Activated gamma-delta T cell (primary cell): ENCODE measurements around the gene CCDC167.

Experiments
- DNase-seq: peaks from one replicate; lab custom pipeline; 2025; lab: John Stamatoyannopoulos, UW
- total RNA-seq, 2 donors: gene quantifications; one replicate each; lab custom pipeline; 2026; lab: John Stamatoyannopoulos, UW

Gene CCDC167
- total RNA-seq: 10.0 to 10.3 reads per million in 2 donors

DNA sequence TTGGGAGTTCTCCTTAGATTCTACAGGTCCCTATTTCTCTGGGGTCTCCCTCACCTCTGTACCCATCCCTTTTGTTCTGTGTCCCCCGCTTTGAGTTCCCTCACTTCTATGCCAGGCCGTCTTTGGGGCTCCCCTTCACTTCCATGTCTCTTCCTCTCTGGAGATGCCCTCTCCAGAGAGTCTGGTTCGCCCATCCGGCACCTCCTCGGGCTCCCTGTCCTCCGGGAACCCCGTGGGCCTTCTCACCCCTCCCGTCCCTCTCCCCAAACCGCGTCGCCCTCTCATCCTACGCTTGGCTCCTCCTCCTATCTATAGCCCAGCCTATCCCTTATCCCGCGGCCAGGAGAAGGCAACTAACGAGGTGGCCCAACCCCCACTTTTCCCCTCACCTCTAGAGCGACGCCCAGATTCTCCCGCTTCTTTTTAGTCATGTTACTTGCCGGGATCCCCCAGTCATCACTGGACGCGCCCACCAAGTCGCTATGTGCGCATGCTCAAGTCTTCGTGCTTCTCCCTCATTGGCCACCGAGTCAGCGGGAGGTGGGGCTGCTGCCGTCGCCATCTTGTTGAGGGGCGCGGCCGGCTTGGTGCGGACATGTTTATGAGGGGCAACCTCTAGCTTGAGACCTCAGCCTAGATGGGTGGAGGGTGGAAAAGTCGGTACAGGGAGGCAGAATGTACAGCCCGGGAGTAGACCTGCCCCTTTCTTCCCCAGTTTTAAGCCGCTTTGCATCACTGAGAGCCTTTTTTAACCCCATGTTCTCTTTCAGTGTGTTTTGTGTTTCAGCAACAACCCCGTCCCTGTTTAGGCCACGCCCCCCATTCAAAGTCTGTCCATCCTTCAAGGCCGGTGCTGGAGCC is at the start of gene CCDC167:
Gene CCDC167 (minus strand): TSS at position 461 of the 861 bp plus-strand sequence. CDS start 30 bp downstream, at position 431.
- peak; percentile 80 for DNase-seq

DNA sequence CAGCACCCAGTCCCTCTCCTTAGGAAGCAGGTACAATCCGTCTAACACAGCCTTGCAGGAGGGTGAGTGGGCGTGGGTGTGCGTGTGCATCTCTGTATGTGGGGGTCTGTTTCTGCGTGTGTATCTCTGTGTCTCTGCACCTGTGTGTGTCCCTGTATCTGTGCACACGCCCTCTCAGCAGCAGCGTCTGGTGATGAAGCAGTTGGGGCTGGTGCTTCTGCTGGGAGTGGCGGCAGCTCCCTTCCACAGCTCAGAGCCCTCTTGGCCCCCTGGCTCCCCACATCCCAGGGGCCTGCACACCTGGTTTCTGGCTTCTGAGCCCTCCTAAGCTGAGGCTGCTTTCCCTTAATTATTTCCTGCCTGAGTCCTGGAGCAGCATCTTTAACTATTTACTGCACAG is 49.5 kb upstream of the CCDC167 start:
- no peak for DNase-seq

DNA sequence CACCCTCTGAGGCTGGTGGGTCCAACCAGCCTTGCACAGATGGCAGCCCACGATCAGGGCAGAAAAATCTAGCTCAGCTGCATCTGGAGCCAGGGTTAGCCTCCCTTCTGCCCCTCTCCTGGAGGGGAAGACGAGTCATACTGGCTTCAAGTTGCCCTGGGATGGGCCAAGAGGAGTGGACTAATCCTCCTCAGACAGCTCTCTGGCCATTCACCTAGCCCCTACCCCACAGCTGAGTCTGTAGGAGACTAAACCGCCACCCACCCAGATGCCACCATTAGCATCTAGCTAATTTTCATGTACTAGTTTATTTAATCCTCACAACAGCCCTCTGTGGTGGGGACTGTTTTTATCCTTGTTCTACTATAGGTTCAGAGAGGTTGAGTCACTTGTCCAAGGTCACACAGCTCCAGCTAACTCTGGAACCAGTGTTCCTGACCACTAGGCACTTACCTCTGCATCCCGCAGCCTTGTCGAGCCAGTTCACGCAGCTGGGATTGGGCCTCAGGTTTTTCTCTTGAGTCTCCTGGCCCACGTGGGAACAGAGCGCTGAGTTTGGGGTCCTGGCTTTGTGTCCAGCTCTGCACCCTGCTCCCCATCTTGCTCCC is 48.5 kb upstream of the CCDC167 start:
- DNase-seq: no peak

DNA sequence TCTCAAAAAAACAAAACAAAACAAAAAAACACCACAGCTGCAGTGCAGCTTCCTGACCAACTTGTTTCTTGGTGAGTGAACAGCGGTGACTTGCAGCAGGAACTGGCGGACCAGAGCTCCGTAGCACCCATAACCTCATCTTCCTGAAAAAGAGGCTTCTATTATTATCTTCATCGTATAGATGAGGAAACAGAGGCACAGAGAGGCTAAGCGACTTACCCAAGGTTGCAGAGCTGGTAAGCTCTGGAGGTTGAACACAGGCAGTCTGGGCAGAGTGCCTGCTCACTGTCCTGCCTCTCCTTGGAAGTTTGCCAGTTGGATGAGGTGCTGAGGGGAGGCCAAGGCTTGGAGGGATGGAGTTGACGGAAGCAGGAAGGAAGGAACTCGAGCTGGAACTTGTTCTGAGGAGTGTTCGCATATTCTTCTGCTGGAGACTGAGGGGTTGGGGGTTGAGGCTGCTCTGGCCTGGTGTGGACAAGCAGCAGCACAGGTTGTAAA is 47.9 kb upstream of the CCDC167 start:
- no peak for DNase-seq

DNA sequence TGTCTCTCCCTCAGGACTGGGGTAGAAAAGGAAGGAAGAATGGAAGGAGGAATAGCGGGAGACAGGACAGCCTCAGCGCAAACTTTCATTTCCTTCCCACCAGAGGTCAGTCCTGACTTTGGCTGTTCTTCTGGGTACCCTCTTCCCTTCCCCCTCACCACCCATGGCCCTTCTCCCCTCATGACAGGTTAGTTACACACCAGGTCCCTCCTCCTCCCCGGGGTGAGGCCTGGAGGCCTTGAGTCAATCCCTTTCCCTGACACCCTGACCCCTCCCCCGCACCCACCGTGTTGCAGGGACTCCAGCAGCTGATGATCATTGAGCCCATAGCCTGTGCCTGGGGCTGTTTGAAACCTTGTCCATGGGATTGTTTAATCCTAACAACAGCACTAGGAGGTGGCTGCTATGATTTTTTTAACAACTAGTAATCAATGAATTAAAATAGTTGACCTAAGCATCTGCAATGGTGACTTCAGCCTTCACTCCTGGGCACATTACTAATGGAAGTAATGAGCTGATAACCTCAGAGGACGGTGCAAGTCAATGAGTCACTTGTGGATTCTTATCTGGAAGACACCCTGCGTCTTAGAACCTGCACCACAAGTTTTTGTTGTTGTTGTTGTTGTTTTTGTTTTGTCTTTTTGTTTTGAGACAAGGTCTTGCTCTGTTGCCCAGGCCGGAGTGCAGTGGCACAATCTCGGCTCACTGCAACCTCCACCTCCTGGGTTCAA is 46.6 kb upstream of the CCDC167 start:
- DNase-seq: no peak

DNA sequence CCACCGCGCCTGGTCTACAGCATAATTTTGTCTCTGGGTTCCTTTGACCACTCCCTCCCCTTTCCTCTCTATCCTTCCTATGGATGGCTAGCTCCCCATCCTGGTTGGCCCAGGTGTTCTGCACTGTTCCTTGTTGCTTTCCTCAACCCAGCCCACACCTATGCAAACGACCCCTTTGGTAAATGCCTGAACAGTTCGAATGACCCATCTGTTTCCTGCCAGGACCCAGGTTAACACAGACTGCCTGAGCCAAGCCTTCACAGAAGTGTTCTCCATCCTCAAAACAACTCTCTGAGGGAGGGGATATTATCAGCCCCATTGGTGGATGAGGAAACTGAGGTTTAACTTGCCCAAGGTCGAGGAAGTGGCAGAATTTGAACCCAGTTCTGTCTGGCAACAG is 44.8 kb upstream of the CCDC167 start:
- no peak for DNase-seq

DNA sequence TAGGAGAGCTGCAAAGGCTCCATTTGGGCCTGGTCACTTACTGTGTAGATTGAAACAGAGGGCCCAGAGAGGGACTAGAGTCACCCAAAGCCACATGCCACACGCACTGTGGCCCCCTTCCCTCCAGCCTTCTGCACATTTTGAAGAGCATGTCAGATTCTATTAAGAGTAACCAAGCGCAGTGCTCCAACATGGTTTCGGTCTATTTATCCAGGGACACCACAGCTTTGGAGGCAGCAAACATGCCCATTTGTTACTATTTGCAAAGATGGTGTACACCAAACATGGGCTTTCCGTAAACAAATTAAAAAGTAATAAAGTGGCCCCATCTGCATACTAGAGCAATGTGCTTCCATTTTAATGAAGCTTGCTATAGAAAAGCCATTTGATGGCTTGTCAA is 43.7 kb upstream of the CCDC167 start:
- no peak for DNase-seq

DNA sequence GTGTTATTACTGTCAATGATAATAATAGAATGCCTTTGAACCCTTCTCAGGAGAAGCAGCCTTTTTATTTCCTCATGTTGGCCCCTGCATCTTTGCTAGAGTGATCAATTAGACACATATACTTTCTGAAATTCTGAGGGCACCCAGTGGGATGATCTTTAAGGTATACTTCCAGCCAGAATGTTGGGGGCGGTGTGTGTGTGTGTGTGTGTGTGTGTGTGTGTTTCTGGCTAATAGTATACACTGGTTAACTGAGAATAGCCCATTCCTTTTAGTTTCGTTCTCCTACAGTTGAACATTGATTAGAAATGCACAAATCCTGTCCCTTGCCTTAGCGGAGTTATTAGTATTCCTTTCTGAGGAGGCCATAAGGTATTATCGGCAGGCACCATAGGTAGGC is 41.7 kb upstream of the CCDC167 start:
- no peak for DNase-seq

DNA sequence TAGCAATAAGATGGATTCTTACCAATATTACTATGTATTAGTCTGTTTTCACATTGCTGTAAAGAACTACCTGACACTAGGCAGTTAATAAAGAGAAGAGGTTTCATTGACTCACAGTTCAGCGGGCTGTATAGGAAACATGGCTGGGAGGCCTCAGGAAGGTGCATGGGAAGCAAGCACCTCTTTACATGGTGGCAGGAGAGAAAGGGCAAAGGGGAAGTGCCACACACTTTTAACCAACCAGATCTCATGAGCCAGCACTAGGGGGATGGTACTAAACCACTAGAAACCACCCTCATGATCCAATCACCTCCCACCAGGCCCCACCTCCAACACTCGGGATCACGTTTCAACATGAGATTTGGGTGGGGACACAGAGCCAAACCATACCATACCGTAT is 40.7 kb upstream of the CCDC167 start:
- DNase-seq: no peak

DNA sequence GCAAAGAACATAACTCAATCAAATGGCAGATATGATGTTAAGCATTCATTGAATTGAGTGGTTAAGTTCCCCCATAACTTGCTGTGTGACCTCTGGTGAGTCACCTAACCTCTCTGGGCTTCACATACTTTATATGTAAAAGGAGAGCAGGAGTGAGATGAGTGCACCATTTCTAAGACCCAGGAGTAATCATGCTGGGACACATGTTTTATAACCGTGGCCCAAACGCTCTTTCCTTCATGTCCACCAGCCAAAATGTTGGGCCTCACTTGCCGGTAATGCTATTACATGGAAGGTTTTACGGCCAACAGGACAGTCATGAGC is 40.3 kb upstream of the CCDC167 start:
- no peak for DNase-seq

DNA sequence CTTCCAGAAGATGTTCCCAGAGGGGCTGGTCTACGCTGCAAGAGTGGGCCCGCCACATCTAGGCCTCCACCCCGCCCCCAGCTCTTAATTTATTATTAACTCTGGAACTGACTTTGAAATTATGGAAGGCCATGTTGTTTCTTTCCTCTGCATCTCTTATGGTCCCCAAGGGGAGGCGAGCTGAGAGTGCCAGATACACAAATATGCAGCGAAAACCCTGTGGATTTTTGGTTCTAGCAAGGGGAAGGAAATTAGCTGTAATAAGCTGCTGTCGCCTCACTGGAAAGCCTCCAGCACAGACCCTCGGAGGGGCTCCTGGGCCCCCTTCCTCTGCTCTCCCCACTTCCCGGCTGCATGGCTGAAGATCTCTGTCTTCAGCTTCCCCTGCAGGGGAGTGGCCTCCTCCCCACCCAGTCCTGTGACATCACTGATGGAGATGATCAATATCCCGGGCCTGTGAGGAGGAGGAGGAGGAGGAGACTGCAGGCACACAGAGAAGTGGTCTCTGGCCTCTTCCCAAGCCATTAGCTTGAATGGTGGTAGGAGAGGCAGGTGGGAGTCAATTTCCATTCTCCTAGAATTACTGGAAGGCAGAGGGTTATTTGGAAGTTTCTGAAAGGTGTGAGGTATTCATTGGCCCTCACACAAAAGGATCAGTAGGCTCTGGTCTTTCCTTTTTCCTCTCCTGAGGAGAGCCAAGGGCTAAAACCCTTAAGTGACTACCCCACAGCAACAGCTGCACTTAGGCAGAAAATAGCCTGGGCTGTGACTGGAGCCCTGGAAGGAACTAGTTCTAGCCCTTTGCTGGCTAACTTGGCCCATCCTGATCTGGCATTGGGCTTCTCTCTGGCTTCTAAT is 39.7 kb upstream of the CCDC167 start:
- no peak for DNase-seq

DNA sequence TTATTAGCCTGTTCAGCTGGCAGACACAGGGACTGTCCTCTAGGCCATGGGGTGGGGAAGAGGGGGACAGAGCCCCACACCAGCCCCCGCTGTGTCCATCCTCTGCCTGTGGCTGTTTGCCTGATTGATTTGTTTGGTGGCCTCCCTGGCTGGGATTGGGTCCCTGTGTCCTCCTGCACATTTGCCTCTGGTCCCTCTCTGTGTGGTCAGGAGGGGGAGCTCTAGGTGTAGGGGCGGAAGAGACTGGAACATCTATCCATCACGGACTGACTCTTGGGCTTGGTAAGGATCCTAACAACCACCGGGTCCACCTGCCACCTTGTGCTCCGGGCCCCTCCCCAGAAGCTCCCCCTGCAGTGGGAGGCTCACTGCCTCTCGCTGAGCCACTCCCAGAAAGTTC is 38.4 kb upstream of the CCDC167 start:
- no peak for DNase-seq

DNA sequence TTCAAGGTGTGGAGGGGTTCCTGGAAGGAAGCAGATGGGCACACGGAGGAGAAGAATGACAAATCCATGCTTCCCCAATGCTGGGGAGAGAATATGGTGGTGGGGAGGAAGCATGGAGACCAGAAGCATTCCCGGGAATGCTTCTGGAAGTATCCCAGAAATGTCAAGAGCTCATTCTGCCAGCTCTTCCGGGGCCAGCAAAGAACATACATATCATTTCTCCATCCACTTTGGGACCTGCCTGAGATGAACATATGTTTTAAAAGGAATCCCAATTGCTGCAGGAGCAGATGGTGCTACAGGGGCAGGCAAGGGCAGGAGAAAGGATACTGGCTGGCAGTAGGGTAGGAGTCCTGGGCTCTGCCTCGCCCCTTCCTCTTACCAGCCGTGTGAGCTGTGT is 37.9 kb upstream of the CCDC167 start:
- DNase-seq: no peak

DNA sequence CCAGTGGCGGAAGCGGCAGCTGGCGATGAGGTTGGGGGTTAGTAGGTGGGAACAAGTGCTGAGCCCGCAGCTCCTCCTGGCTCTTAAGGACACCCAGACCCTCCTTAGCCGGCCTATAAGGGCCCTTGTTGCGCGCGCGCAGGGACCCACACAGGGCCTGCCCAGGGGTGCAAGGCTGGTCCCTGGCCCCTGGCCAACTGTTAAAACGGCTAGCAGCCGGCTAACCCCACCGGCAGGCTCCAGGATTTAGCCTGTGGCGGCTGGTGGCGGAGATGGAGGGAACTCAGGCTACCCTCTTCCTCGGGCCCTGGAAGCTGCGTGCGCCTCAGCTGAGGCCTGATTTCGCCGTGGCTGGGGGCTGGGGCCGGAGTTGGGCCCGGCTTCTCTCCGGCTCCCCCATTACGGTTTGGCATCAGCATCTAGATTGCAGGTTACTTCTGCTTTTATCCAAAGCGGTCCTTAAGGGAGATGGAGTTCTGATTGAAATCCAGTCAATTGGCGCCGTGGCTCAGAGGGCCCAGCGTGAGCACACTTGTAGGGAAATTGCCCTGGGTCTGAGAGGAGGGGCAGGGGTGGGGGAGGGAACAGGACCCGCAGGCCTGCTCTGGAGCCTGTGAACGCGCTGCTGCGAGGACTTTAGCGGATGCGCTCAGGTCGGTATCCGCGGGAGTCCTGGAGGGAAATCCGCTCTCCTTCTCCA is 36.9 kb upstream of the CCDC167 start:
- DNase-seq: no peak

DNA sequence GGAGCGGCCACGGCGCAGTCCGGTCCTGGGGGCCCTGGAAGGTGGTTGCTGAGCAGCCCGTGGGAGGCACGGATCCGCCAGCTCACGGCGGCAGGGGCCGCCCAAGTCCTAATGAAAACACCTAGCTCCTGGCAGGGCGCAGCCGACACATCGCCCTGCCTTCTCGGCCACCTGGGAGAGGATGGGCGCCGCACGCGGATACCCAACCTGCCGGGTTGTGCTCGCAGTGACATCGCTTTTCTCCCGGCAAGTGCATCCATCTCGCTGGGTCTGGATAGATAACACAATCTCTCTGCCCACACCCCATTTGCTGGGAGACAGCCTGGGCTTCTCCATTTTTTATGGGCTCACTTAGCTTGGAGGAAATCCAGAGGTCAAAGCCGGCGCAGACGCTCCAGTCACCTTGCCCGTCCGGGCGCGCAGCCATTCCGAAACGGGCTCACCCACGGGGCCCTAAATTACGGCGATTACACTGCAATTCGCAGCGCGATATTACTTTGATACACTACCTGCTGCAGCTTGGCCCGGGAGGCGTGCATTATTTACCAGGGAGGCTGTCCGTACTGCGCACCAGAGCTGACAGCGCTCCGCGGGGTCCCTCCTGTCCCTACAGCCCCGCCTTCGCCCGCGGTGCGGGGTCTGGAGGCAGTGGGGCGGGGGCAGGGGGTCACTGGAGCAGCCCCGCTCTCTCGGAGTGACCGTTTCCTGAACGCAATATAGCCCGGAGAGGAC is 36.2 kb upstream of the CCDC167 start:
- no peak for DNase-seq

DNA sequence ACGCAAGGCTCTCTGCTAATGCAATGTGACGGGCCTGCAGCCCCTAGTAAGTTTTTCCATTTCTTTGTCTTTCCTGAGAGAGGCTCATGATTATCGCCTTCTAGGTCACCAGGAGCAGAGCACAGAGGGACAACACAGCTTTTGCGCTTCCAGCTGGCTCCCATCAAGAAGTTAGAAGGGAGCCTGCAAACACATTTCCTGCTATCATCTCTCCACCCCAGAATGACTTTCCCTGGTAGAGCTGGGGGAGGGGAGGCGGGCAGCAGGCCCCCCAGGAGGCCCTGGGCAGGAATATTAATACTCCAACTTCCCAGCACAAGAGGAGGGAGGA is 35.7 kb upstream of the CCDC167 start:
- DNase-seq: no peak

DNA sequence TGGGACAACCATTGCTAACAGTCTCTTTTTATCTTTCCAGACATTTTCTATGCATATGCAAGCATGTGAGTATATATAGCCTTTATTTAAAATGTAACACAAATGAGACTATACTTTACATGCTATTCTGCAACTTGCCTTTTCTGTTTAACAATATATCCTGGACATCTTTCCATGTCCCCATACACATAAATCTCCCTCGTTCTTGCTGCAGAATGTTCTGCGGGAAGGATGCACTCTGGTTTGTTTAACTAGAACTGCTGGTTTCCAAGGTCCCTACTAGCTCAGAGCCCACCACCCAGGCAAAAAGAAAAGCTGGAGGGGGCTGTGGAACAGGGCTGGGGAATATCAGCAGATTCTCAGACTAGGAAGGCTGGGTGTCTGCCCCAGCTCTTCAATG is 35.2 kb upstream of the CCDC167 start:
- no peak for DNase-seq

DNA sequence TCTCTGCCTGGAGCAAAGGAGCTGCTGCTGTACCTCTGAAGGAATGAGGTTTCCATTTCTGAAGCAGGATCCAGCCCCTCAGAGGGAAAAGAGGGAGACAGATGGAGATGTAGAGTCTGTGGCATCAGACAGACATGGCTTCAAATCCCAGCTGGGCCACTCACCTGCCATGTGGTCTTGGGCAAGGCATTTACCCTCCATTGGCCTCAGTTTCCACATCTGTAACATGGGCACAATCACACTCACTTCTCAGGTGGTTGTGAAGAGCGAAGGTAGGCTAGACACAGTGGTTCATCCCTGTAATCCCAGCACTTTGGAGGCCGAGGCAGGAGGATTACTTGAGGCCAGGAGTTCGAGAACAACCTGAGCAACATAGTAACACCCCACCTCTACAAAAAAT is 32.4 kb upstream of the CCDC167 start:
- DNase-seq: no peak

DNA sequence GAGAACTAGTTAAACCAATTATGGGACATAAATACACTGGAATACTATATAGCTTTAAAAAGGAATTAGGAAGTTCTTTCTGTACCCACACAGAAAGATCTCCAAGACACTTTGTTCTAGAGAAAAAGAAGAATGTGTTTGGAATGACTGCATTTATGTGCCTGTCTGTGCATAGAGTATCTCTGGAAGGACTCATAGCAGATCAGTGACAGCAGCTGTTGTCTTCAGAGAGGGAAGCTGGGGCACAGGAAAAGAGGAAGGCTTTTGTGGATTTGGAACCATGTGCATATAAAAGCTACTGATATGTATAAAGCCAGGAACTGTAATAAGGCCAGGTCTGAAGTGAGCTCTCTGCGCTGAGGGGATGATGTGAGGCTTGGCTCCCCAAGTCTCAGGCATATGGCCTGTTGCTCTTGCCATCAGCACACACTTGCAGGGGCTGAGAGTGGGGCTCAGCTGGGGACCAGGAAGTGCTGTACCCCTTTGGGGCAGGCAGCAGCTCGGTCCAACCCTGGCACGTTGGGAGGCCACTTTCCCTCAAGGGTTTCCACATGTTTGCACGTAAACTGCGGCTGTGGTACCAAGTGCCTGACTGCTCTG is 31.8 kb upstream of the CCDC167 start:
- no peak for DNase-seq

DNA sequence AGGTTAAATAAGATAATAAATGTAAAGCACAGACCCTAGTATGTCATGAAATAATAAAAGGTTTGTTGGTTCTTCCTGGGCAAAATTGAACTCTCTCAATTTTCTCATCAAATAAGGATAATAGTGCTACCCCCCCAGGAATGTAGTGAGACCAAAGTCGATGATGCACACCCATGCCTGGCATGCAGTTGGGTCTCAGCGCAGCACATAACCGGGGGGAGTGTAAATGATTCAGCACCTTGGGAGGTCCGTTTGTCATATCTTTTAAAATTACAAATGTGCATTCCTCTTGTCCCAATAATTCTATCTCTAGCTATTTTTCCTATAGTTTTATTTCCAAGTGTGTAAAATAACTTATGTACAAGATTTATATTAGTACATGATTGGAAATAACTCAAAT is 31.3 kb upstream of the CCDC167 start:
- DNase-seq: no peak
